ENCODE measurements around the gene TSHZ1.

TSHZ1 gene

DNA sequence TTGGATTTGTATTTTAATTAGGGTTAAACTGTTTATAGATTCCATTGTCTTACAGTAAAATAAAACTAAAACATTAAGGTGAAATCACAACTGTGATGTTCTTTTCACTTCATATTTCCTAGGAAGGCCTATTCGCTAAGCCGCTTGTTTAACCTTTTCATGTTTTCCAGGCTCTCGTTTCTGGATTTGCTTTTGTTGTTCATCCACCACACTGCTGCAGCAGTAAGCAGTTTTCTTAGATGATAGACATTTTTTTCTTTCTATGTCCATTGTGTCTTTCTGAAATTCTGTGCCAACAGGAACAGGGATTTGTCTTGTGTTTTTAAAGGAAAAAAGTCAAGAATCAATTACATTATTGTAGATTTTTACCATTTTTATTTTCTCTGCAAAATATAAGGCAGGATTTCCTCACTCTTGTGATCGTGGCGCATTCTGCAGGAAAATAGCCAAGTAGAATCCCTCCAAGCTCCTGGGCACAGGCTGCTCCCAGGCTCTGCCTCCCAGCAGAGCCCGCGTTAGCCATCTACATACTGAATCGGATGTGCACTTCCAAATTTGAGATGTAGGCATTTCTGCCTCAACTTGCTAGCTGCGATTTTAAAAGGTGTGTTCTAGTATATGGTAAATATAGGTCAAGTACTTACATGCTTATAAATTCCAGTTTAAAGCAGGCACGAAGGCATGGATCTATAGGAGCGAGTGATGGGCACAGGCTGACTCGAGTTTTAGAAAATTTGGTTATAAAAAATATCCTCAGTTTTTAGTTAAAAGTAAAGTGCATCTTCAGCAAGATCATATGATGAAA lies 10.2 kb downstream of the TSHZ1 start:
- no peak for TF ChIP-seq TAF1 (IDR thresholded peaks at IDR 0.05; ENCODE audit: low read depth)
- TF ChIP-seq YY1 (IDR thresholded peaks at IDR 0.05; ENCODE audit: low read depth) = no peak
- no peak for TF ChIP-seq NFIC (IDR thresholded peaks at IDR 0.05)

GRCh38 chr18:75221397-75221796 lies 10.8 kb downstream of the TSHZ1 start:
- TF ChIP-seq FOXM1 (IDR thresholded peaks at IDR 0.05; ENCODE audit: borderline replicate concordance, low read depth) = no peak
- TF ChIP-seq NFIC (IDR thresholded peaks at IDR 0.05) = no peak
- TF ChIP-seq EP300 (IDR thresholded peaks at IDR 0.05; ENCODE audit: borderline replicate concordance) = no peak
- no peak for TF ChIP-seq TEAD4 (IDR thresholded peaks at IDR 0.05)
- no peak for TF ChIP-seq RAD21 (IDR thresholded peaks at IDR 0.05; ENCODE audit: low read depth)
- TF ChIP-seq REST (IDR thresholded peaks at IDR 0.05; ENCODE audit: low read depth) = no peak
- TF ChIP-seq CREB1 (IDR thresholded peaks at IDR 0.05; ENCODE audit: low read depth) = no peak
- no peak for TF ChIP-seq ZBTB7A (IDR thresholded peaks at IDR 0.05; ENCODE audit: low read depth)
- no peak for TF ChIP-seq CEBPB (IDR thresholded peaks at IDR 0.05)
- no peak for TF ChIP-seq EGR1 (IDR thresholded peaks at IDR 0.05)
- TF ChIP-seq USF1 (IDR thresholded peaks at IDR 0.05) = no peak
- no peak for TF ChIP-seq MAX (IDR thresholded peaks at IDR 0.05)
- TF ChIP-seq TCF12 (IDR thresholded peaks at IDR 0.05; ENCODE audit: low read depth) = no peak

DNA sequence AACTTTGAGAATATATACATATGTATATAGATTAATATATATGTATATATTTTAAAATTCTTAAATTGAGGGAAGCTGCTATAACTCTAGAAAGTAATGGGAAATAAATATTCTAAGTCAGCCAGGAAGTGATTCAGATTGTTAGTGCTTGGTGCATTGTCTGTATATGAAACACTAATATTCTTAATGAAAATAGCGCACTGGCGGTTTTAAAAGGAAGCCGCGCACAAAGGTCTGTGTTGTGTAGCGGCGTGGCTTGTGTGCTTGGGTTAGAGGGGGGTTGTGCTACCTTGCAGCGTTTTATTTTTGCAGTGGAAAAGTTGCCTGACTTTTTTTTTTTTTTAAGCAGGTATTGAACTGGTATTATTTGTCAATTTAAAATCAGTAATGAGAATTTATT lies 11.3 kb downstream of the TSHZ1 start:
- TF ChIP-seq CEBPB (IDR thresholded peaks at IDR 0.05) (no peak), USF1 (IDR thresholded peaks at IDR 0.05) (no peak), TEAD4 (IDR thresholded peaks at IDR 0.05) (no peak), TAF1 (IDR thresholded peaks at IDR 0.05; ENCODE audit: low read depth) (no peak), YY1 (IDR thresholded peaks at IDR 0.05; ENCODE audit: low read depth) (no peak)

GRCh38 chr18:75222407-75222806 lies 11.8 kb downstream of the TSHZ1 start:
- TF ChIP-seq TEAD4 (IDR thresholded peaks at IDR 0.05) (no peak), CEBPB (IDR thresholded peaks at IDR 0.05) (no peak), YY1 (IDR thresholded peaks at IDR 0.05; ENCODE audit: low read depth) (no peak), USF1 (IDR thresholded peaks at IDR 0.05) (no peak), MAX (IDR thresholded peaks at IDR 0.05) (no peak), ZBTB7A (IDR thresholded peaks at IDR 0.05; ENCODE audit: low read depth) (no peak)

- TF ChIP-seq CREB1 (IDR thresholded peaks at IDR 0.05; ENCODE audit: low read depth) (no peak), FOXM1 (IDR thresholded peaks at IDR 0.05; ENCODE audit: borderline replicate concordance, low read depth) (no peak), ZBTB7A (IDR thresholded peaks at IDR 0.05; ENCODE audit: low read depth) (no peak), TAF1 (IDR thresholded peaks at IDR 0.05; ENCODE audit: low read depth) (no peak), YY1 (IDR thresholded peaks at IDR 0.05; ENCODE audit: low read depth) (no peak), EP300 (IDR thresholded peaks at IDR 0.05; ENCODE audit: borderline replicate concordance) (no peak), TEAD4 (IDR thresholded peaks at IDR 0.05) (no peak), MAX (IDR thresholded peaks at IDR 0.05) (no peak), USF1 (IDR thresholded peaks at IDR 0.05) (no peak), EGR1 (IDR thresholded peaks at IDR 0.05) (no peak), REST (IDR thresholded peaks at IDR 0.05; ENCODE audit: low read depth) (no peak), CEBPB (IDR thresholded peaks at IDR 0.05) (no peak), TCF12 (IDR thresholded peaks at IDR 0.05; ENCODE audit: low read depth) (no peak), RAD21 (IDR thresholded peaks at IDR 0.05; ENCODE audit: low read depth) (no peak), NFIC (IDR thresholded peaks at IDR 0.05) (no peak)
These were observed 13.2 kb downstream of the TSHZ1 start for GRCh38 chr18:75223687-75224347.
